GM04503 (cell line): ENCODE data around the gene RTEL1.
"Not testable (repeated sequence)": the region's sequence is repeated elsewhere in the genome, so short reads cannot be mapped to it uniquely, and the experiment has no call there.

Experiments
- DNase-seq: peaks from one replicate; pipeline ENCODE4 v3.0.0-alpha.2; 2012; ENCODE audit warnings: low read depth

RTEL1 gene

DNA sequence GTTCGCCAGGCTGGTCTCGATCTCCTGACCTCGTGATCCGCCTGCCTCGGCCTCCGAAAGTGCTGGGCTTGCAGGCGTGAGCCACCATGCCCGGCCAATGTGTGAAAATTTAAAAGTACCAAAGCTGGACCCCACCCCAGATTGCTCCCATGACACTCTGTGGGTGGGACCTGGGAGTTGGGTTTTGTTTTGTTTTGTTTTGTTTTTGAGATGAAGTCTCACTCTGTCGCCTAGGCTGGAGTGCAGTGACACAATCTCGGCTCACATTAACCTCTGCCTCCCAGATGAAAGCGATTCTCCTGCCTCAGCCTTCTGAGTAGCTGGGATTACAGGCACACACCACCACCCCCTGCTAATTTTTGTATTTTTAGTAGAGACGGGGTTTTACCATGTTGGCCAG is 13.6 kb downstream of the RTEL1 start:
- DNase-seq, result not testable (repeated sequence)

DNA sequence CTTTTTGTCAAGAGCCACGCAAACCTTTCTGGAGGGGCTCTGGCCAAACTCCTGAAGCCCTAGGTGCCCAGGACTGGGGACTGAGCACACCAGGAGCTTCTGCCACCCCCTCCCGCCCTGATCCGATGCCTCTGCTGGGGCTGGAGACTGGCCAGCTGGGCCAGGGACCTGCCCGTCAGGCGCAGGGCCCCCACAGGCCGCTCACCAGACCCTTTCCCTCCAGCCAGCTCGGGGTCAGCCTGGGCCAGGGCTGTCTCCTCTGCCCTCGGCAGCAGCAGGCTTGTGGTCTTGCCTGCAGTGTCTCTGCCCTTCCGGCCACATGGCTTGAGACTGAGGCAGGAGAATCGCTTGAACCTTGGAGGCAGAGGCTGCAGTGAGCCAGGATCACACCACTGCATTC is 14.6 kb downstream of the RTEL1 start:
- DNase-seq, result no peak

GRCh38 chr20:63673951-63674350 is 15.8 kb downstream of the RTEL1 start:
- DNase-seq, result no peak

DNA sequence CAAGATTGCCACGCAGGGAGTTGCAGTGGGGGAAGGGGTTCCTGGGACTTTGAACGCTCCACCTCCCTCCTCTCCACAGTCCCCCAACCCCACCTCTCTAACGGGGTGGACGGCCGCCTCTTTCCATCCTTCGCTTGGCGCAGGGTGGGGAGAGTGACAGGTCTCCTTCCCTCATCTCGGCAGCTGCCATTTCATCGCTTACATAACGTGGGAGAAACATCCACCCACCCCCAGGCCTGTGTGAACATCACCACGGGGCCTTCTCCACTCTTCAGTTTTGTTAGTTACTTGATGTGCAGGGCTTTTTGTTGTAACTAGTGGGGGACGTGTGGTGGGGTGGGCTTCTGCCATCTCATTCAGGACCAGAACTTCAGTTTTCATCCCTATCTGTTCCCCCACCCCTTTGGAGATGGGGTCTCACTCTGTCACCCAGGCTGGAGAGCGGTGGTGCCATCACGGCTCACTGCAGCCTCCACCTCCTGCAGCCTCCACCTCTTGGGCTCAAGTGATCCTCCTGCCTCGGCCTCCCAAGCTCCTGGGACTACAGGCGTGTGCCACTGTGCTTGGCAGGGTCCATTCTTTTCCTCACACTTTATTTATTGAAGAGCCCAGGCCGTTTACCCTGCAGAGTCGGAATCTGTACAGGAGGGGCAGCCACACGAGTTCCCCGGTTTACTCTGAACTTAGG is 17.7 kb downstream of the RTEL1 start:
- DNase-seq, result no peak

DNA sequence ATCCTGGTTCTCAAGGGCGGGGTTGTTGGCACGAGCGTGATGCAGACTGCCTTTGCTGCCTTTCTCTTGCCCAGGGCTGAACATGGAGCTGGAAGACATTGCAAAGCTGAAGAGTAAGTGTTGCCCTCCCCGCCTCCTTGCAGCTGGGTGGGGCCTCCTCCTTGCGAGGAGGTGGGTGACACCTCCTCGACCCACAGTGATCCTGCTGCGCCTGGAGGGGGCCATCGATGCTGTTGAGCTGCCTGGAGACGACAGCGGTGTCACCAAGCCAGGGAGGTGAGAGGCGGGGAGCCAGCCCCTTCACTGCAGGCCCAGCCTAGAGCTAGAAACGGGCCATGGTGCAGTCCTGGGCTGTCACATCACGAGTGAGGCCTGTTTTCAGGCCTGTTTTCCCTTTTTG is 20.0 kb downstream of the RTEL1 start:
- DNase-seq, result no peak

GRCh38 chr20:63678667-63679465 is 20.8 kb downstream of the RTEL1 start:
- no peak for DNase-seq

DNA sequence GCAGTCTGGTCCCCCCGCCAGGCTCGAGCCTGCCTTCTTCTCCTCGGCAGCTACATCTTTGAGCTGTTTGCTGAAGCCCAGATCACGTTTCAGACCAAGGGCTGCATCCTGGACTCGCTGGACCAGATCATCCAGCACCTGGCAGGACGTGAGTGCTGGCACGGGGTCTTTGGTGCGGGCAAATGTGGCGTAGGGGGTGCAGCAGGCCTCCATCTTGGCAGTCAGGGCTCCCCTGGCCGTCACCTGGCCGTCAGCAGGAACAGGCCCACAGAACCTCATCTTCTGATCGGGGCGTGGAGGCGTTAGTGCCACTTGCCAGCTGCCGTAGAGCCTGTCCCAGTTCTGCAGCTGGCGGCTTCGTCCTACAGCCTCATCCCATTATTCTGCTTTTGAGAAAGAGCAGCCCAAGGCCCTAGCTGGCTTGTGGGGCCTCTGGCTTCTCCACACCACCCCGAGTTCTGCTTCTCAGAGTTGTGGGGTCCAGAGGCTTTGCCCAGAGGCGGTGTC is 21.7 kb downstream of the RTEL1 start:
- no peak for DNase-seq

- no peak for DNase-seq
These were observed 22.3 kb downstream of the RTEL1 start for GRCh38 chr20:63680427-63680826.

DNA sequence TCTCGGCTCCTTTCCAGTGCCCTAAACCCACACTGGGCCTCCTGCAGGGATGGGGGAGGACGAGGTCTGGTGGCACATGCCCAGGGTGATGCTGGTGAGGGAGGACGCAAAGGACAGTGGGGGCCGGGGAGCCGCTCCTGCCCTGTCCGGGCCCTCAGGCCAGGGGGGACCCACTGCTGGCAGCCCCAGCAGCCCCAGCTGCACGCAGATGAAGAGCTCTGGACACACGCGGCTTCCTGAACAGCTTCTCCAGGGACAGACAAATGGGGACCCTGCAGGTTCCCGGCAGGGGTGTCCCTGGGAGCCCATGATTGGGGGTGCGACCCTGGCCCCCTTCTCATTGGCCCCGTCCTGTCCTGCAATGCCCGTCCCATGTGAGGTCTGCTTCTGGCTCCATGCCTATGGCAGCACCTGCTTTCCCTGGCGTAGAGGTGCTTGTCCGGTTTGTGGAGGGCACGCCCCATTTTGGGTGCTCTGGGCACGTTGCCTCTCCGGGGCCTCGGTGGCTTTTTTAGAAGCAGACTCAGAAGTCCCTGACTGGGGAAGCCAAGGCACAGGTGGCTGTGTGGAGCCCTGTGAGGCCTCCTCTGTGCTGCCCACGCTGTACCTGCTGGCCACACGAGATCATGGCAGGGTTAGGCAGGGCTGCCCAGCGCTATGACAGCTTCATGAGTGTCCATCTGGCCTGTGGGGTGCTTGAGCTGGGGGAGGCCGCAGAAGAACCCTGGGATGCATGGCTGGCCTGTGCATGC is 22.9 kb downstream of the RTEL1 start:
- DNase-seq, result no peak

DNA sequence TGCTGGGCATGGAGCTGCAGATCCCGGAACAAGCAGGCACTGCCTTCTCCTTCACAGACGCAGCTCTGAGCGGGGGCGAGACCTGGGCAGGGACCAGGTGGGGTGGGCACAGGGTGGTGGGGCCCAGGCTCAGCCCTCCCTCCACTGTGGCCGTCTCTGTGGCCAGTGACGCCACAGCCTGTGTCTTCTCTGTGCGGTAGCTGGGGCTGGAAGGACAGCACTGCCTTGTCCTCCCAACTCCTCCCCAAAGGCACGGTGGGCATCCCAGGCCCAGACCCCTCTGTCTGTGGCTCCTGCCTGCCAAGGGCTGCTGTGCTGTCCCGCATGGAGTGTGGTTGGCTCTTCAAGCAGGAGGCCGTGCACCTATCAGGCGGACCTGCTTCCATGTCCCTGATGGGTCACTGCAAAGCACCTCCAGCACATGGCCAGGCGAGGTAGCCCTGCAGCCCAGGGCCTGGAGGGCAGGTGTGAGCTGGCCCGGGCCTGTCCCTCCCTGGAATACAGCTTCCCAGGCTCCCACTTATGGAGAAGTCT is 23.6 kb downstream of the RTEL1 start:
- no peak for DNase-seq

- DNase-seq, result peak; percentile 93
These were observed 24.4 kb downstream of the RTEL1 start for GRCh38 chr20:63682384-63683139.

- DNase-seq, result no peak
These were observed 27.3 kb downstream of the RTEL1 start for GRCh38 chr20:63685269-63686026.

GRCh38 chr20:63686094-63686491 is 28.0 kb downstream of the RTEL1 start:
- no peak for DNase-seq

DNA sequence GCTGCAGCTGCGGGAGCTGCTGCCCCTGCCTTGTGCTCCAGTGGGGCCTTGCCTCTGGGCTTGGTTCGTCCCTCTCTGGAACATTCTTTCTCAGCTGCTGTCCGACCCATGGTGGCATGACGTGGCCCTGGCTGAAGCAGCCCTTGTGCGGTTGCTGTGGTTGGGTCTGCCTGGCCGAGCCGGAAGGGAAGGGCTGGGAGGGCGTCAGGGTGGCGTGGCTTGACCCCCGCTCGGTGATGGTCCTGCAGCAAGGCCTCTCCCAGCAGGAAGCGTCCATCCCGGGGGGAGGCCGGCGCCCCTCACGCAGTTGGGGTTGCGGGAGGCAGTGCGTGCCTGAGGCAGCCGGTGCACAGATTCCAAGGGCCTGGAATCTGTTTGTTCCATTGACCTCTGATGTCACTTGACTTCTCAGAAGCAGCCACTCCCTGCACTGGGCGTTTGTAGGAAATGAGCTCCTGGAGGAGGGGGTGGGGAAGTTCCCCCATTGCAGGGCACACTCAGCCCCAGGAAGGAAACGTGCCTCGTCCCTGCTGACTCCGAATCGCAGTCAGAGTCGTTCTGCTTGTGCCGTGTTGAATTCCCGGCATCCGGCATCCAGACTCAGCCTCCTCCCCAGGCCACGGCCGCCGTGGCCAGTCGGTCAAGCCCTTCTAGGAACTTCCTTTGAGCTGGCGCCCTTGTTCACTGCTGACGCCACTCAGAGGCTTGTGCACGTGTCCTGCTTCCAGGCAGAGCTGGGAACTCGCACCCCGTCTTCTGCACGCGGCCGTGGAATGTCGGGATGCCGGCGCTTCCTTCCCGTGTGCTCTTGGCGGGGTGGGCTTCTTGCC is 28.6 kb downstream of the RTEL1 start:
- peak; percentile 63 for DNase-seq

DNA sequence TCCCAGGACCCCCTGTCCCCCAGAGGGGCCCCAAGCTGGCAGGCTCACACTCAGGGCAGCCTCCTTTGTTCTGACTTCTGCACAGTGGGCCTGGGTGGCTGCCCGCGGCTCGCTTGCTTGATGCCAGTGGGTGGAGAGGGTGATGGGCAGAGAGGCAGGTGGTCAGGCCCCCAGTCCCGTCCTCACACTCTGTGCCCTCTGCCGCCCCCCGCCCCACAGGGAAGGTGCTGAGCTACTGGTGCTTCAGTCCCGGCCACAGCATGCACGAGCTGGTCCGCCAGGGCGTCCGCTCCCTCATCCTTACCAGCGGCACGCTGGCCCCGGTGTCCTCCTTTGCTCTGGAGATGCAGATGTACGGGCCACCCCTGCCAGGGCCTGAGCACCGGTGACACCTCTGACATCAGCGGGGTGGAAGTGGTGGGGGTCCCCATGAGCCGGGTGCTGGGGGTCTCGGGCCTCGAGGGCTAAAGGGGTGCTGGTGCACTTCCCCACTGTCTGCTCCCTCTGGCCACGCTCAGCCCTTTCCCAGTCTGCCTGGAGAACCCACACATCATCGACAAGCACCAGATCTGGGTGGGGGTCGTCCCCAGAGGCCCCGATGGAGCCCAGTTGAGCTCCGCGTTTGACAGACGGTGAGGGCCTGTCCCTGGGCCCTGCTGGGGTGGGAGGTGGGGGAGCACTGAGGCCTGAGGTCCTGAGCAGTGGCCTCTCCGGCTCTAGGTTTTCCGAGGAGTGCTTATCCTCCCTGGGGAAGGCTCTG is 29.5 kb downstream of the RTEL1 start:
- no peak for DNase-seq

GRCh38 chr20:63688228-63689045 is 30.3 kb downstream of the RTEL1 start:
- no peak for DNase-seq

GRCh38 chr20:63689046-63690002 is 31.2 kb downstream of the RTEL1 start:
- DNase-seq, result no peak
